Liver (tissue), 3 donors: ENCODE data around the gene FOXD4L3.
"Not testable (repeated sequence)": the region's sequence is repeated elsewhere in the genome, so short reads cannot be mapped to it uniquely, and the experiment has no call there.

Experiments
- CTCF ChIP-seq: fragments of 150-350 bp; IDR thresholded peaks from 2 replicates; pipeline ENCODE4 v1.5.1; 2017; ENCODE audit warnings: improper control_type of control experiment, low read depth, low read length; ENCODE audit not compliant: missing input control
- HNF4A ChIP-seq, 2 donors: conservative IDR thresholded peaks; 2 replicates each; pipeline ENCODE4 v1.6.1; 2016; ENCODE audit warnings: antibody characterized with exemption in 2 of 2, mild to moderate bottlenecking in 2 of 2
- JUND ChIP-seq, 2 donors: IDR thresholded peaks; 2 replicates each; pipeline ENCODE4 v1.6.1; 2016; ENCODE audit warnings: antibody characterized with exemption in 2 of 2
- MAX ChIP-seq: IDR thresholded peaks from 2 replicates; pipeline ENCODE4 v1.6.1; 2016; ENCODE audit warnings: antibody characterized with exemption
- NR2F2 ChIP-seq: IDR thresholded peaks from 2 replicates; pipeline ENCODE4 v1.6.1; 2016; ENCODE audit warnings: antibody characterized with exemption
- RAD21 ChIP-seq, 2 donors: IDR thresholded peaks; 2 replicates each; pipeline ENCODE4 v1.6.1; 2016; ENCODE audit warnings: antibody characterized with exemption in 2 of 2, mild to moderate bottlenecking in 2 of 2
- REST ChIP-seq: IDR thresholded peaks from 2 replicates; pipeline ENCODE4 v1.6.1; 2016; ENCODE audit warnings: antibody characterized with exemption, mild to moderate bottlenecking
- RXRA ChIP-seq, 2 donors: IDR thresholded peaks; 2 replicates each; pipeline ENCODE4 v1.6.1; 2017 to 2018; ENCODE audit warnings: antibody characterized with exemption in 2 of 2, mild to moderate bottlenecking in 1 of 2
- SP1 ChIP-seq: IDR thresholded peaks from 2 replicates; pipeline ENCODE4 v1.6.1; 2018; ENCODE audit warnings: antibody characterized with exemption, mild to moderate bottlenecking
- TAF1 ChIP-seq: conservative IDR thresholded peaks from 2 replicates; pipeline ENCODE4 v1.6.1; 2016; ENCODE audit warnings: antibody characterized with exemption, mild to moderate bottlenecking
- YY1 ChIP-seq: IDR thresholded peaks from 2 replicates; pipeline ENCODE4 v1.6.1; 2016; ENCODE audit warnings: antibody characterized with exemption, mild to moderate bottlenecking
- TF ChIP-seq, protein P1 (sequence below): IDR thresholded peaks from 2 replicates; pipeline ENCODE4 v1.6.1; 2016; ENCODE audit warnings: antibody characterized with exemption
- donor health status: healthy.
- donor health status: healthy.

DNA sequence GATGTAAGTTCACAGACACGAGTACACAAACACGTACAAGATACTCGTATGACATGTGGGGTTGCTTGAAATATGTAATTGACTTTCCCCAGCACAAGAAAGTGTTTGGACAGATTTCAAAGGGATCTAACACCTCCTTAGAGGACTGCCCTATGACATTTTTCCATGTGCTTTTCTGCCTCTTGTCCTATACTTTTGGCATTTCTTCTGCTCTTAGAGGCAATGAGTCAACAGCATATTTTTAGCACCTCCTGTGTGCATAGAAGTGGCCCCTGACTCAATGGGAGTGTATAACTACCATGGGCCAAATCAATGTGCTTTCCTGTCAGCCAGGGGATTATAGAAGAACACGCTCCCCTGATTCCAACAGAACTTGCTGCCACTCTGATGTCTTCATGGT, 49.0 kb downstream of the FOXD4L3 start:
- not testable (repeated sequence) for TF ChIP-seq REST; CTCF; MAX; SP1; RXRA (IDR thresholded peaks at IDR 0.05); RAD21 (IDR thresholded peaks at IDR 0.05); TAF1; NR2F2; HNF4A (conservative IDR thresholded peaks at IDR 0.05); YY1; JUND (IDR thresholded peaks at IDR 0.05)
- TF ChIP-seq, protein P1, sequence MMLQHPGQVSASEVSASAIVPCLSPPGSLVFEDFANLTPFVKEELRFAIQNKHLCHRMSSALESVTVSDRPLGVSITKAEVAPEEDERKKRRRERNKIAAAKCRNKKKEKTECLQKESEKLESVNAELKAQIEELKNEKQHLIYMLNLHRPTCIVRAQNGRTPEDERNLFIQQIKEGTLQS, result not testable (repeated sequence)
